ENCODE measurements around the gene SYNJ1.
"Not testable (repeated sequence)": the region's sequence is repeated elsewhere in the genome, so short reads cannot be mapped to it uniquely, and the experiment has no call there.

SYNJ1 gene

GRCh38 chr21:32611471-32611997 lies 116.3 kb downstream of the SYNJ1 start:
- DNase-seq, result peak; percentile 10 to 24

- DNase-seq, result not testable (repeated sequence)
Measured at GRCh38 chr21:32610940-32611339, 116.9 kb downstream of the SYNJ1 start.

- DNase-seq, result no peak
Measured at GRCh38 chr21:32608851-32609250, 119.0 kb downstream of the SYNJ1 start.

GRCh38 chr21:32605469-32605868 lies 122.3 kb downstream of the SYNJ1 start:
- DNase-seq, result no peak

- DNase-seq, result no peak
Measured at GRCh38 chr21:32604464-32604863, 123.3 kb downstream of the SYNJ1 start.

- no peak for DNase-seq
Measured at GRCh38 chr21:32603131-32603530, 124.7 kb downstream of the SYNJ1 start.

- no peak for DNase-seq
Measured at GRCh38 chr21:32602099-32602498, 125.7 kb downstream of the SYNJ1 start.

- no peak for DNase-seq
Measured at GRCh38 chr21:32599526-32599925, 128.3 kb downstream of the SYNJ1 start.

GRCh38 chr21:32599091-32599490 lies 128.7 kb downstream of the SYNJ1 start:
- no peak for DNase-seq

- DNase-seq, result no peak
Measured at GRCh38 chr21:32597205-32597604, 130.6 kb downstream of the SYNJ1 start.

- no peak for DNase-seq
Measured at GRCh38 chr21:32595431-32595830, 132.4 kb downstream of the SYNJ1 start.

- no peak for DNase-seq
Measured at GRCh38 chr21:32593690-32594089, 134.1 kb downstream of the SYNJ1 start.

- no peak for DNase-seq
Measured at GRCh38 chr21:32592929-32593502, 134.8 kb downstream of the SYNJ1 start.

- no peak for DNase-seq
Measured at GRCh38 chr21:32590130-32590529, 137.7 kb downstream of the SYNJ1 start.

- DNase-seq, result no peak
Measured at GRCh38 chr21:32587651-32588050, 140.2 kb downstream of the SYNJ1 start.

GRCh38 chr21:32587120-32587519 lies 140.7 kb downstream of the SYNJ1 start:
- DNase-seq, result no peak

- DNase-seq, result no peak
Measured at GRCh38 chr21:32585970-32586369, 141.8 kb downstream of the SYNJ1 start.

- no peak for DNase-seq
Measured at GRCh38 chr21:32585042-32585710, 142.6 kb downstream of the SYNJ1 start, which contains the start of gene TCP10L. Gene TCP10L (minus strand): TSS chr21:32585523. CDS start chr21:32584304, 1,219 bp downstream.

- no peak for DNase-seq
Measured at GRCh38 chr21:32584472-32584871, 143.3 kb downstream of the SYNJ1 start.

GRCh38 chr21:32581732-32582131 lies 146.1 kb downstream of the SYNJ1 start:
- DNase-seq, result no peak

GRCh38 chr21:32580949-32581348 lies 146.9 kb downstream of the SYNJ1 start:
- DNase-seq, result no peak

All from inflammatory macrophage (primary cell).